ENCODE results near the gene TENT5D.
"Not testable (repeated sequence)": the region's sequence is repeated elsewhere in the genome, so short reads cannot be mapped to it uniquely, and the experiment has no call there.

TENT5D gene

GRCh38 chrX:80420147-80420546, at the start of gene TENT5D:
TENT5D (plus strand) TSS chrX:80420447; CDS start chrX:80442540, 22,093 bp downstream.
- no peak for DNase-seq

DNA sequence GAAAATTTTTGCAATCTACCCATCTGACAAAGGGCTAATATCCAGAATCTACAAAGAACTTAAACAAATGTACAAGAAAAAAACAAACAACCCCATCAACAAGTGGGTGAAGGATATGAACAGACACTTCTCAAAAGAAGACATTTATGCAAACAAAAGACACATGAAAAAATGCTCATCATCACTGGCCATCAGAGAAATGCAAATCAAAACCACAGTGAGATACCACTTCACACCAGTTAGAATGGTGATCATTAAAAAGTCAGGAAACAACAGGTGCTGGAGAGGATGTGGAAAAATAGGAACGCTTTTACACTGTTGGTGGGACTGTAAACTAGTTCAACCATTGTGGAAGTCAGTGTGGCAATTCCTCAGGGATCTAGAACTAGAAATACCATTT, 34.6 kb upstream of the TENT5D start:
- DNase-seq = not testable (repeated sequence)

DNA sequence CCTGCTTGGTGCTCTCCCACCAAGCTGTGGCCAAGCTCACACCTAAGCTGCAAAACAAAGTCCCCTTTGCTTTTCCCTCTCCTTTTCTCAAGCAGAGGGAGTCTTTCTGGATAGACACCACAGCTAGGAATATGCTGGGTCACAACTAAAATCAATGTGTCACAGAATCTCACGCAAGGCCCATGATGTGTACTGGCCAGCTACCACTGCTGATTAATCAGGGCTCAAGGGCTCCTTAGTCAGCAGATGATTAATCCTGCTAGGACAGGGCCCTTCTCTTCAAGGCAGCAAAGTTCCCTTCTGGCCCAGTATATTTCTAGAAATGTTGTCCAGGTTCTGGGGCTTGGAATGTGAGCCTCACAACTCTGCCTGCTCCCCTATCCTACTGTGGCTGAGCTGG, 32.0 kb upstream of the TENT5D start:
- DNase-seq = no peak

DNA sequence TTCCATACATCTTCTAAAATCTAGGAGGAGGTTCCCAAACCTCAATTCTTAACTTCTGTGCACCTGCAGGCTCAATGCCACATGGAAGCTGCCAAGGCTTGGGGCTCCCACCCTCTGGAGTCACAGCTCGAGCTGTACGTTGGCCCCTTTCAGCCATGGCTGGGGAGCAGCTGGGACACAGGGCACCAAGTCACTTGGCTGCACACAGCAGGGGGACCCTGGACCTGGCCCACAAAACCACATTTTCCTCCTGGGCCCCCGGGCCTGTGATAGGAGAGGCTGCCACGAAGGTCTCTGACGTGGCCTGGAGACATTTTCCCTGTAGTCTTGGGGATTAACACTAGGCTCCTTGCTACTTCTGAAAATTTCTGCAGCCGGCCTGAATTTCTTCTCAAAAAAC, 8.2 kb upstream of the TENT5D start:
- no peak for DNase-seq

- DNase-seq = no peak
Measured at GRCh38 chrX:80423000-80423399, 2.8 kb downstream of the TENT5D start.

DNA sequence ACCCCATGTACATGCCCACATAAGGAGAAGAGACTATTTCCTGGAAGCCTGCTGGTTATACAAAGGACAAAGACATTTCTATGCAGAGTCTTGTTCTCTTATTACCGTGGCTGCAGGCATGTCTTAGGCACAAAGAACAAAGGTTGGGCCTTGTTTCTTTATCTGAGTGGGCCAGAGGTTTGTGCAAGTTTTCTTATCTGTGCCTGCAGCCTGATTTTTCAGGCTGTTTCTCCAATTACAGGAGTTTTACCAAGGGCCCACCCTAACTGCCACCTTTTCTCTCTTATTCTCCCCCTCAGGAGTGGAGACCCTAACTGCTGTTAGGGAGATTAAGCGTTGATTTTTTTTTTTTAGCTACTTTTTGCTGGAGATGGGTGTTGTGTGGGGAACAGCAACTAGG, 3.5 kb downstream of the TENT5D start:
- DNase-seq = no peak

- no peak for DNase-seq
Measured at GRCh38 chrX:80430826-80431504, 10.7 kb downstream of the TENT5D start.

GRCh38 chrX:80431505-80431832, 11.2 kb downstream of the TENT5D start:
- no peak for DNase-seq

DNA sequence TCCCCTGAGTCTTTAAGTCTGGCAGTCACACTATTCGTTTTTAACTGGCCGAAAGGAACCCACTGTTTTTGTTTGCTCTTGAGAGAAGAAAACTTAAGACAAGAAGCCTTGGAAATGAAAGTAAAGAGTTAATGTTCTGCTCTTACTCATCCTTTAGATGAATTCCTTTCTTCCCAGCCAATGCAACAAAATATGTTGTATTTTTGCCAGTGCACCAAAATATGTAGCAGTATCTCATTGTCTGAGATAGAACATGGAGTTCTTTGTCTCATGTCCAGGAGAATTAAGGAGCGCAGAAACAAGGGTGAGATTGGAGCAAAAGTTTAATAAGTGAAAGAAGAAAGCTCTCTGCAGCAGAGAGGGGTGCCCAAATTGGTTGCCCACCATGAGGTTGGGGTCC, 12.2 kb downstream of the TENT5D start:
- DNase-seq = no peak

- DNase-seq = no peak
Measured at GRCh38 chrX:80432863-80433262, 12.6 kb downstream of the TENT5D start.

DNA sequence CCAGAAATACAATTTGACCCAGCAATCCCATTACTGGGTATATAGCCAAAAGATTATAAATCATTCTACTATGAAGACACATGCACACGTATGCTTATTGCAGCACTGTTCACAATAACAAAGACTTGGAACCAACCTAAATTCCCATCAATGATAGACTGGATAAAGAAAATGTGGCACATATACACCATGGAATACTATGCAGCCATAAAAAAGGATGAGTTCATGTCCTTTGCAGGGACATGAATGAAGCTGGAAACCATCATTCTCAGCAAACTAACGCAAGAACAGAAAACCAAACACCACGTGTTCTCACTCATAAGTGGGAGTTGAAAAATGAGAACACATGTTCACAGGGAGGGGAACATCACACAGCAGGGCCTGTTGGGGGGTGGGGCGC, 47.9 kb downstream of the TENT5D start:
- DNase-seq = not testable (repeated sequence)

GRCh38 chrX:80471582-80471981, 51.3 kb downstream of the TENT5D start:
- DNase-seq = no peak

DNA sequence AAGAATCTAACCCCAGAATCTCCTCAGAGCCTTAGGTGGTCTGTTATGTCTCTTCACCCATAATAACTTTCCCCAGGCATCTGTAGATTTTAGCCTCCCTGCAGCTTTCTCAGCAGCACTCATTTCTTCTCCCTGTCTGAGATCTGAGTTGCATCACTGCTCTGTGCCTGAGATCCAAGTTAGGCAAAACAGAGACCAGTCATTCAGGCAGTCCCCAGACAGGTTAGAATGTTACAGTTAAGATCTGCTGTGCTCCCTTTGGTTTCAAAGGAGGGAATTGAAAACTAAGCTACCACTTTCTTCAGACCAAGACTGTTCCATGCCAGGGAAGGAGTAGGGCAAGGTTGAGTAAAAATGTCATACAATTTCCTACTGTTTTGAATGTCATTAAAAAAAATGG, 65.3 kb downstream of the TENT5D start:
- DNase-seq = no peak

- no peak for DNase-seq
Measured at GRCh38 chrX:80486299-80486698, 66.1 kb downstream of the TENT5D start.

GRCh38 chrX:80489166-80489565, 68.9 kb downstream of the TENT5D start:
- DNase-seq = no peak

Data from activated CD4-positive, alpha-beta T cell treated with anti-CD3 and anti-CD28 coated beads for 4 hours (primary cell).